GM18526 (cell line): ENCODE results near the gene FAM117A.

ENCODE experiments used
- POLR2A ChIP-seq: IDR thresholded peaks from 3 replicates; pipeline ENCODE4 v1.6.1; 2011; ENCODE audit not compliant: insufficient read length; ENCODE audit errors: extremely low read depth

Gene FAM117A

GRCh38 chr17:49749730-49750129, 14.2 kb downstream of the FAM117A start:
- TF ChIP-seq POLR2A = no peak

GRCh38 chr17:49748791-49749190, 15.1 kb downstream of the FAM117A start:
- TF ChIP-seq POLR2A = no peak

- TF ChIP-seq POLR2A = no peak
Observed at GRCh38 chr17:49748223-49748622, 15.7 kb downstream of the FAM117A start.

- TF ChIP-seq POLR2A = no peak
Observed at GRCh38 chr17:49747632-49748031, 16.3 kb downstream of the FAM117A start.

GRCh38 chr17:49746791-49747490, 17.0 kb downstream of the FAM117A start:
- peak; percentile 50 for TF ChIP-seq POLR2A

- TF ChIP-seq POLR2A = no peak
Observed at GRCh38 chr17:49745175-49746139, 18.5 kb downstream of the FAM117A start.

- no peak for TF ChIP-seq POLR2A
Observed at GRCh38 chr17:49742166-49742638, 21.7 kb downstream of the FAM117A start.

GRCh38 chr17:49741692-49742076, 22.2 kb downstream of the FAM117A start:
- no peak for TF ChIP-seq POLR2A

- TF ChIP-seq POLR2A = no peak
Observed at GRCh38 chr17:49741009-49741691, 22.8 kb downstream of the FAM117A start.

- TF ChIP-seq POLR2A = no peak
Observed at GRCh38 chr17:49739641-49740271, 24.2 kb downstream of the FAM117A start.

GRCh38 chr17:49738456-49739163, 25.3 kb downstream of the FAM117A start:
- no peak for TF ChIP-seq POLR2A

- TF ChIP-seq POLR2A = no peak
Observed at GRCh38 chr17:49734515-49735490, 29.1 kb downstream of the FAM117A start.

GRCh38 chr17:49731435-49731831, 32.5 kb downstream of the FAM117A start:
- no peak for TF ChIP-seq POLR2A
